IMR-90 (cell line): ENCODE measurements around the gene TBATA. TPM values are rescaled to one million over a fixed set of nuclear protein-coding genes. Genes with fewer than 3 reads are reported as not detected.

Experiments used
- ATAC-seq: fragments of 200-7000 bp; cut with Tn5 transposase; 2 replicates; pipeline ENCODE4 v1.9.1; 2020; ENCODE audit warnings: low read depth, mild to moderate bottlenecking, moderate library complexity
- BruUV-seq: library from RNA; stranded (reverse); fragments of 400-500 nt; replicated peaks from 2 replicates; lab custom pipeline; 2021; lab: Mats Ljungman, UMichigan
- CTCF ChIA-PET: fragments of 300-600 bp; formaldehyde crosslinking; extraction: SDS; loops from one replicate; lab custom pipeline; 2021; ENCODE audit warnings: antibody characterized with exemption; lab: Yijun Ruan, JAX
- POLR2A ChIA-PET: fragments of 300-600 bp; sonication (Branson Sonifier 250); formaldehyde crosslinking; loops from one replicate; lab custom pipeline; 2022; ENCODE audit warnings: antibody characterized with exemption; ENCODE audit not compliant: unreplicated experiment; lab: Charles Lee
- DNase-seq: peaks from one replicate; pipeline ENCODE4 v3.0.0; 2013
- H2AFZ ChIP-seq: replicated peaks from 2 replicates; pipeline ENCODE3; 2013; ENCODE audit warnings: low read length, mild to moderate bottlenecking; ENCODE audit not compliant: poor library complexity
- H2AK5ac ChIP-seq: 2 replicates; pipeline ENCODE4 v1.6.1; 2013; ENCODE audit warnings: low read depth, low read length, inconsistent platforms
- H2AK9ac ChIP-seq: replicated peaks from 2 replicates; pipeline ENCODE3; 2013; ENCODE audit warnings: mild to moderate bottlenecking, low read depth, low read length, moderate library complexity; ENCODE audit not compliant: poor library complexity
- H2BK120ac ChIP-seq: 2 replicates; pipeline ENCODE4 v1.6.1; 2013; ENCODE audit warnings: low read depth, low read length, inconsistent platforms
- H2BK15ac ChIP-seq: 3 replicates; pipeline ENCODE4 v1.6.1; 2013; ENCODE audit warnings: low read depth, low read length, inconsistent platforms
- H2BK20ac ChIP-seq: 2 replicates; pipeline ENCODE4 v1.6.1; 2013; ENCODE audit warnings: low read depth, mild to moderate bottlenecking, inconsistent platforms, low read length, moderate library complexity
- H2BK5ac ChIP-seq: 2 replicates; pipeline ENCODE4 v1.6.1; 2013; ENCODE audit warnings: mild to moderate bottlenecking, low read depth, low read length, inconsistent platforms; ENCODE audit not compliant: poor library complexity, severe bottlenecking
- H3K14ac ChIP-seq: replicated peaks from 2 replicates; pipeline ENCODE4 v1.6.1; 2013; ENCODE audit warnings: low read depth, low read length, inconsistent platforms
- H3K18ac ChIP-seq: 2 replicates; pipeline ENCODE4 v1.6.1; 2013; ENCODE audit warnings: low read depth, low read length, control low read depth
- H3K23ac ChIP-seq: 2 replicates; pipeline ENCODE4 v1.6.1; 2013; ENCODE audit warnings: low read depth, low read length, inconsistent platforms
- H3K27ac ChIP-seq: 2 replicates; pipeline ENCODE4 v1.5.1; 2013; ENCODE audit warnings: mild to moderate bottlenecking, control low read depth, low read length; ENCODE audit not compliant: insufficient read depth
- H3K27me3 ChIP-seq: 2 replicates; pipeline ENCODE4 v1.6.1; 2013; ENCODE audit warnings: low read length; ENCODE audit not compliant: control insufficient read depth, insufficient read depth
- H3K36me3 ChIP-seq: 2 replicates; pipeline ENCODE4 v1.6.1; 2013; ENCODE audit warnings: low read length, mixed read lengths; ENCODE audit not compliant: control insufficient read depth, insufficient read depth
- H3K4ac ChIP-seq: 2 replicates; pipeline ENCODE4 v1.6.1; 2013; ENCODE audit warnings: low read depth, low read length, inconsistent platforms
- H3K4me1 ChIP-seq: 2 replicates; pipeline ENCODE4 v1.6.1; 2013; ENCODE audit warnings: low read length, mixed read lengths; ENCODE audit not compliant: control insufficient read depth, insufficient read depth
- H3K4me2 ChIP-seq: 2 replicates; pipeline ENCODE4 v1.6.1; 2013; ENCODE audit warnings: low read depth, mild to moderate bottlenecking, control low read depth, low read length, moderate library complexity
- H3K4me3 ChIP-seq: 2 replicates; pipeline ENCODE4 v1.5.1; 2013; ENCODE audit warnings: low read depth, mild to moderate bottlenecking, control low read depth, low read length, moderate library complexity; ENCODE audit not compliant: insufficient read depth
- H3K56ac ChIP-seq: 2 replicates; pipeline ENCODE4 v1.6.1; 2013; ENCODE audit warnings: low read length, inconsistent platforms; ENCODE audit not compliant: insufficient read depth; ENCODE audit errors: extremely low read depth
- H3K79me1 ChIP-seq, 2 experiments: 2 replicates each; pipeline ENCODE4 v1.6.1; 2013; ENCODE audit warnings: low read length in 2 of 2, inconsistent platforms in 1 of 2, low read depth in 1 of 2
- H3K9ac ChIP-seq: 2 replicates; pipeline ENCODE4 v1.6.1; 2013; ENCODE audit warnings: low read depth, low read length, control low read depth
- H3K9me1 ChIP-seq: 2 replicates; pipeline ENCODE4 v1.6.1; 2013; ENCODE audit warnings: low read length, inconsistent platforms; ENCODE audit not compliant: insufficient read depth
- H3K9me3 ChIP-seq: 2 replicates; pipeline ENCODE4 v1.6.1; 2013; ENCODE audit warnings: low read length; ENCODE audit not compliant: control insufficient read depth, insufficient read depth
- H4K20me1 ChIP-seq: 2 replicates; pipeline ENCODE4 v1.6.1; 2013; ENCODE audit warnings: low read length, inconsistent platforms; ENCODE audit not compliant: insufficient read depth
- H4K5ac ChIP-seq: 2 replicates; pipeline ENCODE4 v1.6.1; 2013; ENCODE audit warnings: mild to moderate bottlenecking, low read depth, low read length, control low read depth
- H4K8ac ChIP-seq, 2 experiments: 2 replicates each; pipeline ENCODE4 v1.6.1; 2013; ENCODE audit warnings: low read depth in 2 of 2, low read length in 2 of 2, control low read depth in 1 of 2, inconsistent platforms in 1 of 2
- H4K91ac ChIP-seq: 2 replicates; pipeline ENCODE4 v1.6.1; 2013; ENCODE audit warnings: low read depth, low read length, inconsistent platforms; ENCODE audit not compliant: insufficient read depth
- BHLHE40 ChIP-seq: fragments of 150-350 bp; IDR thresholded peaks from 2 replicates; pipeline ENCODE4 v1.6.1; 2016; ENCODE audit warnings: mild to moderate bottlenecking, low read depth, low read length
- CEBPB ChIP-seq: IDR thresholded peaks from 2 replicates; pipeline ENCODE4 v1.6.1; 2012; ENCODE audit warnings: low read depth, low read length, improper control_type of control experiment
- CHD1 ChIP-seq: IDR thresholded peaks from 2 replicates; pipeline ENCODE4 v1.6.1; 2012; ENCODE audit warnings: low read depth, low read length, improper control_type of control experiment
- FOS ChIP-seq: fragments of 150-350 bp; IDR thresholded peaks from 2 replicates; pipeline ENCODE4 v1.6.1; 2016; ENCODE audit warnings: low read depth, low read length
- MAZ ChIP-seq: IDR thresholded peaks from 2 replicates; pipeline ENCODE4 v1.6.1; 2012; ENCODE audit warnings: low read depth, mild to moderate bottlenecking, low read length, improper control_type of control experiment, moderate library complexity, borderline replicate concordance
- MXI1 ChIP-seq: IDR thresholded peaks from 2 replicates; pipeline ENCODE4 v1.6.1; 2012; ENCODE audit warnings: low read depth, mild to moderate bottlenecking, low read length, moderate library complexity, borderline replicate concordance
- NFE2L2 ChIP-seq: fragments of 150-350 bp; IDR thresholded peaks from 2 replicates; pipeline ENCODE4 v1.6.1; 2016; ENCODE audit warnings: low read depth, mild to moderate bottlenecking, low read length
- POLR2A ChIP-seq: IDR thresholded peaks from 2 replicates; pipeline ENCODE4 v1.6.1; 2012; ENCODE audit warnings: mild to moderate bottlenecking, low read depth, low read length
- RAD21 ChIP-seq: IDR thresholded peaks from 2 replicates; pipeline ENCODE4 v1.6.1; 2012; ENCODE audit warnings: low read length, improper control_type of control experiment
- RCOR1 ChIP-seq: IDR thresholded peaks from 2 replicates; pipeline ENCODE4 v1.6.1; 2012; ENCODE audit warnings: mild to moderate bottlenecking, low read length, improper control_type of control experiment; ENCODE audit not compliant: insufficient replicate concordance
- RFX5 ChIP-seq: IDR thresholded peaks from 2 replicates; pipeline ENCODE4 v1.8.0; 2012; ENCODE audit warnings: low read depth, mild to moderate bottlenecking, low read length, moderate library complexity
- SMC3 ChIP-seq: fragments of 150-350 bp; IDR thresholded peaks from 2 replicates; pipeline ENCODE4 v1.6.1; 2016; ENCODE audit warnings: low read depth, mild to moderate bottlenecking, antibody characterized with exemption, low read length, moderate library complexity
- USF2 ChIP-seq: fragments of 150-350 bp; IDR thresholded peaks from 2 replicates; pipeline ENCODE4 v1.6.1; 2017; ENCODE audit warnings: mild to moderate bottlenecking, antibody characterized with exemption, low read length, low read depth
- WGBS, 2 experiments: methylation state at CpG; one replicate each; pipeline versions ENCODE4 v1.1.5 to v1.1.7; 2013; ENCODE audit warnings: missing lambda C conversion rate in 2 of 2; ENCODE audit not compliant: insufficient read length in 1 of 2; ENCODE audit errors: extremely low coverage in 2 of 2; 5-methylcytosine and 5-hydroxymethylcytosine counted together
- dilution Hi-C: fragments of 300-500 bp; cut with HindIII; formaldehyde crosslinking; loops from one replicate; pipeline ENCODE4 v1.14.3; 2018; ENCODE audit warnings: low sequenced_read_pairs; ENCODE audit not compliant: unreplicated experiment
- in situ Hi-C: fragments of 300-500 bp; cut with MboI; formaldehyde crosslinking; loops from 3 replicates; pipeline ENCODE4 v1.14.3; 2019; ENCODE audit warnings: low sequenced_read_pairs, inconsistent platforms, mixed read lengths
- intact Hi-C: fragments of 100-400 bp; cut with micrococcal nuclease; formaldehyde crosslinking; loops from 2 replicates; pipeline ENCODE4 v1.10.0; 2022
- polyA plus RNA-seq, 3 experiments: library from polyadenylated mRNA; depleted of rRNA; stranded (reverse); fragments of >200 nt; gene quantifications; 2 replicates each; pipeline ENCODE4 v1.2.3, GENCODE V29; 2012; ENCODE audit warnings: low replicate concordance in 1 of 3
- total RNA-seq: library from RNA; depleted of rRNA; stranded (reverse); fragments of >200 nt; gene quantifications from 2 replicates; pipeline ENCODE4 v1.2.3, GENCODE V29; 2012
- TF ChIP-seq, protein P1 (sequence below): conservative IDR thresholded peaks from 2 replicates; pipeline ENCODE4 v1.5.1; 2012; ENCODE audit warnings: mild to moderate bottlenecking, low read depth, low read length, improper control_type of control experiment

TBATA gene
- total and polyA plus RNA-seq, 2 of the 4 experiments (the other 2 are of a cell fraction), result not detected

DNA sequence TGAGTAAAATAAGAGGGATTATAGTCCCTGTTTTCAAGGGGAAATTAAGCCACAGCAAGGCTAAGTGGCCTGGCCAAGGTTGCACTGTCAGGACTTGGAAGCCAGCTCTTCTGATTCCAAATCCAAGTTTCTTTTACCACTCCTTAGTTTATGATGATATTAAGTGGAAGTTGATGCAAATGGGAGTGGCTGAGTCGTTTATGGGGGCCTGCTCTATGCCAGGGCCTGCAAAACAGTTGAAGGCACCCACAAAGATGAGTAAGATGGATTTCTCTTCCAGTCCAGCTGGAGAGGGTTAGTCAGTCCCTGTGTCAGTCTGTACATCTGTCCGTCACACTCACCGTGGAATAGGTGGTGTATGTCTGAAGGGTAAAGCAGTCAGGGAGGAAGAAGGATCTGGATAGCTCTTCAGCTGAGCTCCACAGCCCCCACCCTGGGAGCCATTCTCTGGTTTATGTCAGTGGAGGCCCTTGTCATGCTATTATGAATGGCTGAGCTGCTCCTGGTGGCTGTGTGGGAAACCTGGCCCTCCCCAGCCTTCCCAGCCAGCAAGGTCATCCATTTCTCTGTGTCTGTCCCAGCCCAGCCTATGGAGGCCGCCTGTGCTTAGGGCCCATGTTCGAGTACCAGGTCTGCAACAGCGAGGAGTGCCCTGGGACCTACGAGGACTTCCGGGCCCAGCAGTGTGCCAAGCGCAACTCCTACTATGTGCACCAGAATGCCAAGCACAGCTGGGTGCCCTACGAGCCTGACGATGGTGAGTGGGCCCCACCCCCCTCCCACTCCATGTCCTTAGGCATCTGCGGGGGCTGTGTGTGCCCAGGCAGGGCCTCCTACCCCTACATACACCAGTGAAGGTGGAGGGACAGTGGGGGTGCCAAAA, 44.5 kb downstream of the TBATA start (continued):
- TF ChIP-seq MAZ, result no peak
- no peak for TF ChIP-seq CEBPB

DNA sequence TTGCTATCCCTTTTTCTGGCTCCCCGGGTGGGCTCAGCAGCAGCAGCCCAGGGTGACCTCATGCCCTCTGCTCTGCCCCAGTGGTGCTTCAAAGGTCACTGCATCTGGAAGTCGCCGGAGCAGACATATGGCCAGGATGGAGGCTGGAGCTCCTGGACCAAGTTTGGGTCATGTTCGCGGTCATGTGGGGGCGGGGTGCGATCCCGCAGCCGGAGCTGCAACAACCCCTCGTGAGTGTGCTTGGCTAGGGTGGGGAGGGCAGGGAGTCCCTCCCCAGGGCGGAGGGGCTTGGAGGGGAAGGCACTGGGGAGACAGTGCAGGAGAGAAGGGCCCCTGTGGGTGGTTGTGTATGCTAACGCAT, 46.4 kb downstream of the TBATA start:
- Histone ChIP-seq H3K18ac (no peak overlapping the region), H3K9ac (no peak overlapping the region), H3K27me3 (peaks cover 8% of the 10 kb centered on the region), H4K20me1 (no peaks in the 10 kb centered on the region), H4K91ac (no peak overlapping the region), H3K79me1 (no peaks in the 10 kb centered on the region), H2BK15ac (no peak overlapping the region), H3K9me1 (peaks cover 3% of the 10 kb centered on the region; the same call in 1 of the 2 replicates), H3K14ac (no peak overlapping the region), H3K56ac (no peak overlapping the region), H3K9me3 (no peaks in the 10 kb centered on the region), H3K23ac (no peak overlapping the region), H3K4me2 (no peak overlapping the region), H4K8ac (no peak overlapping the region), H2BK120ac (no peak overlapping the region), H3K4me3 (no peak overlapping the region), H3K4me1 (peaks cover 5% of the 10 kb centered on the region; the same call in 1 of the 2 replicates), H2BK20ac (no peak overlapping the region), H3K27ac (no peak overlapping the region), H2AFZ (no peak overlapping the region), H3K4ac (no peak overlapping the region), H2BK5ac (no peak overlapping the region), H2AK9ac (no peak overlapping the region), H3K36me3 (no peaks in the 10 kb centered on the region), H2AK5ac (no peak overlapping the region), H4K5ac (no peak overlapping the region)
- ChIA-PET POLR2A (no interaction called here), CTCF (interaction anchor here (0.5 kb wide), 1 partner anchor 30 kb away, joined by 3 read pairs; no protein-coding TSS in a partner anchor)
- dilution Hi-C loops, result no loop called here
- in situ Hi-C loops, result no loop called here
- no TSS peak for BruUV-seq
- no peak for DNase-seq
- no peak for ATAC-seq
- intact Hi-C loops, result no loop called here
- WGBS, 2 experiments, result 40% methylated on average over 1 of the region's 12 CpGs; no CpG with 5 or more reads in 1 of the 2 experiments
- TF ChIP-seq RFX5 (no peak), USF2 (no peak), RCOR1 (no peak), BHLHE40 (no peak), POLR2A (no peak), NFE2L2 (no peak), CHD1 (no peak), MXI1 (no peak), RAD21 (no peak), SMC3 (no peak), FOS (no peak), CEBPB (no peak)
- TF ChIP-seq, protein P1, sequence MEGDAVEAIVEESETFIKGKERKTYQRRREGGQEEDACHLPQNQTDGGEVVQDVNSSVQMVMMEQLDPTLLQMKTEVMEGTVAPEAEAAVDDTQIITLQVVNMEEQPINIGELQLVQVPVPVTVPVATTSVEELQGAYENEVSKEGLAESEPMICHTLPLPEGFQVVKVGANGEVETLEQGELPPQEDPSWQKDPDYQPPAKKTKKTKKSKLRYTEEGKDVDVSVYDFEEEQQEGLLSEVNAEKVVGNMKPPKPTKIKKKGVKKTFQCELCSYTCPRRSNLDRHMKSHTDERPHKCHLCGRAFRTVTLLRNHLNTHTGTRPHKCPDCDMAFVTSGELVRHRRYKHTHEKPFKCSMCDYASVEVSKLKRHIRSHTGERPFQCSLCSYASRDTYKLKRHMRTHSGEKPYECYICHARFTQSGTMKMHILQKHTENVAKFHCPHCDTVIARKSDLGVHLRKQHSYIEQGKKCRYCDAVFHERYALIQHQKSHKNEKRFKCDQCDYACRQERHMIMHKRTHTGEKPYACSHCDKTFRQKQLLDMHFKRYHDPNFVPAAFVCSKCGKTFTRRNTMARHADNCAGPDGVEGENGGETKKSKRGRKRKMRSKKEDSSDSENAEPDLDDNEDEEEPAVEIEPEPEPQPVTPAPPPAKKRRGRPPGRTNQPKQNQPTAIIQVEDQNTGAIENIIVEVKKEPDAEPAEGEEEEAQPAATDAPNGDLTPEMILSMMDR, result no peak
